GM21576 (cell line): ENCODE measurements around the gene DCST2.

ENCODE experiments used
- ATAC-seq: cut with Tn5 transposase; IDR thresholded peaks from one replicate; pipeline ENCODE4 v1.9.1; 2021; ENCODE audit warnings: mild to moderate bottlenecking, moderate library complexity; ENCODE audit not compliant: unreplicated experiment

The DCST2 gene

GRCh38 chr1:155033524-155033923, at the start of gene DCST2, which contains the start of gene DCST1:
TSS of gene DCST2 (minus strand) at chr1:155033781. CDS start at chr1:155033701, 80 bp downstream.
TSS of gene DCST1 (plus strand) at chr1:155033824. CDS start at chr1:155034037, 213 bp downstream.
- ATAC-seq: no peak

- ATAC-seq: no peak
These were observed 49.5 kb upstream of the DCST2 start for GRCh38 chr1:155083052-155083541.

- ATAC-seq: no peak
These were observed 48.9 kb upstream of the DCST2 start for GRCh38 chr1:155082301-155083051.

- ATAC-seq: no peak
These were observed 48.1 kb upstream of the DCST2 start for GRCh38 chr1:155081472-155082300.

- ATAC-seq: no peak
These were observed 47.0 kb upstream of the DCST2 start for GRCh38 chr1:155080312-155081228.

- no peak for ATAC-seq
These were observed 46.1 kb upstream of the DCST2 start for GRCh38 chr1:155079487-155080311.

GRCh38 chr1:155079210-155079486, 45.6 kb upstream of the DCST2 start:
- ATAC-seq: no peak

GRCh38 chr1:155078469-155079209, 45.1 kb upstream of the DCST2 start, which contains the start of gene EFNA3:
TSS of gene EFNA3 (plus strand) at chr1:155078837. CDS start at chr1:155078942, 105 bp downstream.
- ATAC-seq: no peak

- no peak for ATAC-seq
These were observed 44.3 kb upstream of the DCST2 start for GRCh38 chr1:155077758-155078445.

- ATAC-seq: no peak
These were observed 43.8 kb upstream of the DCST2 start for GRCh38 chr1:155077346-155077745.

- ATAC-seq: no peak
These were observed 42.8 kb upstream of the DCST2 start for GRCh38 chr1:155076371-155076770.

GRCh38 chr1:155075535-155075934, 42.0 kb upstream of the DCST2 start:
- no peak for ATAC-seq

- no peak for ATAC-seq
These were observed 40.0 kb upstream of the DCST2 start for GRCh38 chr1:155073377-155074242.

- no peak for ATAC-seq
These were observed 39.1 kb upstream of the DCST2 start for GRCh38 chr1:155072531-155073289.

GRCh38 chr1:155071701-155072100, 38.1 kb upstream of the DCST2 start:
- ATAC-seq: no peak

GRCh38 chr1:155070721-155071569, 37.4 kb upstream of the DCST2 start:
- ATAC-seq: no peak
